A549 (cell line): Measurements from ENCODE around the gene ARID1B.

ENCODE experiments used
- CBX8 ChIP-seq: fragments of 200-600 bp; sonication (generic); IDR thresholded peaks from 2 replicates; pipeline ENCODE4 v1.6.1; 2016
- EP300 ChIP-seq, 2 experiments: fragments of >200 bp; sonication (Bioruptor Twin); formaldehyde crosslinking; IDR thresholded peaks; 2 replicates in 1 of 2; 3 replicates in 1 of 2; pipeline ENCODE4 v1.6.1; 2016 to 2017
- POLR2A ChIP-seq: IDR thresholded peaks from 2 replicates; pipeline ENCODE4 v1.6.1; 2012; ENCODE audit warnings: mild to moderate bottlenecking, low read length
- RFX5 ChIP-seq: fragments of 450-650 bp; IDR thresholded peaks from 2 replicates; pipeline ENCODE4 v1.7.1; 2014; ENCODE audit warnings: antibody characterized with exemption, mild to moderate bottlenecking, moderate library complexity
- SMC3 ChIP-seq: fragments of >200 bp; sonication (Bioruptor Twin); formaldehyde crosslinking; IDR thresholded peaks from 3 replicates; pipeline ENCODE4 v1.6.1; 2018; ENCODE audit warnings: inconsistent platforms

GRCh38 chr6:156954191-156954590 lies 177.0 kb downstream of the ARID1B start:
- no peak for TF ChIP-seq EP300 (IDR thresholded peaks at IDR 0.05)
- TF ChIP-seq CBX8: no peak
- TF ChIP-seq RFX5: no peak
- no peak for TF ChIP-seq POLR2A
- TF ChIP-seq SMC3: no peak
